Measurements from ENCODE around the gene ZNG1A.

The ZNG1A gene

DNA sequence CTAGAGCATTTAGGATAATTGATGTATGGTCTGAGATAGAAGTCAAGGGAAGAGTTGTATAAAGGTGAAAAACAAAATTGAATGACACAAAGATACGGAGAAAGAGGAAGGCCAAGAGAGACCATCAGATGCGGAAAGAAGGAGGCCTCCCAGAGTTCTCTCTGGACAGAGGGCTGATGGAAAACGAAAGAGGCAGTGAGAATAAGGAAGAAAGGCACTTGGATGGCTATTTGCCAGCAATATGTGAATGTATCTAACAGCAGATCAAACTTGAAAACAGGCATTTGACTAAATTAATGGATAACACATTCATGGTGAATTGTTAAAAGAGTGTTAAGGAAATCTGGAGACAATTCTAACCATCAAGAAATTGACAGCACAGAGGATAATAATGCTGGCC is 33.4 kb upstream of the ZNG1A start:
- H3K27me3 ChIP-seq (ENCODE audit: insufficient read depth, low read length) = no peaks in the 10 kb centered on the region
- no peaks in the 10 kb centered on the region for H3K9me2 ChIP-seq (ENCODE audit: low read depth, low read length)
- H3K9me3 ChIP-seq (ENCODE audit: low read length) = no peaks in the 10 kb centered on the region
- no peaks in the 10 kb centered on the region for H3K79me2 ChIP-seq (ENCODE audit: insufficient read depth, low read length)
- H3K4me3 ChIP-seq (ENCODE audit: low read depth, low read length, poor library complexity, severe bottlenecking) = no peak overlapping the region
- H3K36me3 ChIP-seq (ENCODE audit: insufficient read depth, low read length) = no peaks in the 10 kb centered on the region
- H4K20me1 ChIP-seq (ENCODE audit: insufficient read depth, low read length) = no peaks in the 10 kb centered on the region
- no peak overlapping the region for H3K27ac ChIP-seq (ENCODE audit: low read depth, low read length, poor library complexity, severe bottlenecking)
- no peaks in the 10 kb centered on the region for H3F3A ChIP-seq (ENCODE audit: insufficient read depth, low read length)
- no peak overlapping the region for H2AFZ ChIP-seq (ENCODE audit: low read length)
- no peak overlapping the region for H3K4me2 ChIP-seq (ENCODE audit: low read length)
- H3K4me1 ChIP-seq (ENCODE audit: insufficient read depth, low read length, severe bottlenecking) = peaks cover 4% of the 10 kb centered on the region
- TF ChIP-seq CTCF (IDR thresholded peaks at IDR 0.05; ENCODE audit: low read length) = no peak
- H3K9ac ChIP-seq (ENCODE audit: low read length) = no peak overlapping the region

GRCh38 chr9:211557-211956 is 32.7 kb upstream of the ZNG1A start:
- H3K27me3 ChIP-seq (ENCODE audit: insufficient read depth, low read length) = no peaks in the 10 kb centered on the region
- H3K36me3 ChIP-seq (ENCODE audit: insufficient read depth, low read length) = no peaks in the 10 kb centered on the region
- H4K20me1 ChIP-seq (ENCODE audit: insufficient read depth, low read length) = no peaks in the 10 kb centered on the region
- no peaks in the 10 kb centered on the region for H3F3A ChIP-seq (ENCODE audit: insufficient read depth, low read length)
- H3K9me3 ChIP-seq (ENCODE audit: low read length) = no peaks in the 10 kb centered on the region
- TF ChIP-seq CTCF (IDR thresholded peaks at IDR 0.05; ENCODE audit: low read length) (no peak), EZH2 (IDR thresholded peaks at IDR 0.05; ENCODE audit: borderline replicate concordance, low read length) (no peak)
- H3K27ac ChIP-seq (ENCODE audit: low read depth, low read length, poor library complexity, severe bottlenecking) = no peak overlapping the region
- H2AFZ ChIP-seq (ENCODE audit: low read length) = no peak overlapping the region
- H3K9ac ChIP-seq (ENCODE audit: low read length) = no peak overlapping the region
- H3K4me2 ChIP-seq (ENCODE audit: low read length) = no peak overlapping the region
- no peak overlapping the region for H3K4me3 ChIP-seq (ENCODE audit: low read depth, low read length, poor library complexity, severe bottlenecking)
- H3K4me1 ChIP-seq (ENCODE audit: insufficient read depth, low read length, severe bottlenecking) = peaks cover 4% of the 10 kb centered on the region
- no peaks in the 10 kb centered on the region for H3K9me2 ChIP-seq (ENCODE audit: low read depth, low read length)
- H3K79me2 ChIP-seq (ENCODE audit: insufficient read depth, low read length) = no peaks in the 10 kb centered on the region

GRCh38 chr9:211036-211435 is 32.2 kb upstream of the ZNG1A start:
- Histone ChIP-seq H3K9me2 (ENCODE audit: low read depth, low read length) (no peaks in the 10 kb centered on the region), H3K4me1 (ENCODE audit: insufficient read depth, low read length, severe bottlenecking) (peaks cover 4% of the 10 kb centered on the region), H3K27ac (ENCODE audit: low read depth, low read length, poor library complexity, severe bottlenecking) (no peak overlapping the region), H4K20me1 (ENCODE audit: insufficient read depth, low read length) (no peaks in the 10 kb centered on the region), H2AFZ (ENCODE audit: low read length) (no peak overlapping the region), H3K4me2 (ENCODE audit: low read length) (no peak overlapping the region), H3K36me3 (ENCODE audit: insufficient read depth, low read length) (no peaks in the 10 kb centered on the region), H3F3A (ENCODE audit: insufficient read depth, low read length) (no peaks in the 10 kb centered on the region), H3K9me3 (ENCODE audit: low read length) (no peaks in the 10 kb centered on the region), H3K4me3 (ENCODE audit: low read depth, low read length, poor library complexity, severe bottlenecking) (no peak overlapping the region), H3K27me3 (ENCODE audit: insufficient read depth, low read length) (no peaks in the 10 kb centered on the region), H3K9ac (ENCODE audit: low read length) (no peak overlapping the region), H3K79me2 (ENCODE audit: insufficient read depth, low read length) (no peaks in the 10 kb centered on the region)
- TF ChIP-seq EZH2 (IDR thresholded peaks at IDR 0.05; ENCODE audit: borderline replicate concordance, low read length) (no peak), CTCF (IDR thresholded peaks at IDR 0.05; ENCODE audit: low read length) (no peak)

Measured in OCI-LY1 (cell line).